ENCODE results near the gene OGFOD3.

OGFOD3 gene

GRCh38 chr17:82403662-82404660 is 14.4 kb downstream of the OGFOD3 start:
- no peak for DNase-seq

- no peak for DNase-seq
Observed at GRCh38 chr17:82402865-82403264, 15.5 kb downstream of the OGFOD3 start.

GRCh38 chr17:82400830-82401229 is 17.6 kb downstream of the OGFOD3 start:
- DNase-seq = no peak

GRCh38 chr17:82400206-82400605 is 18.2 kb downstream of the OGFOD3 start:
- no peak for DNase-seq

- DNase-seq = no peak
Observed at GRCh38 chr17:82399601-82400101, 18.7 kb downstream of the OGFOD3 start.

GRCh38 chr17:82399041-82399441 is 19.3 kb downstream of the OGFOD3 start:
- no peak for DNase-seq

- DNase-seq = no peak
Observed at GRCh38 chr17:82397449-82398335, 20.7 kb downstream of the OGFOD3 start.

GRCh38 chr17:82396601-82397435 is 21.6 kb downstream of the OGFOD3 start:
- no peak for DNase-seq

GRCh38 chr17:82394278-82394677 is 24.1 kb downstream of the OGFOD3 start:
- no peak for DNase-seq

GRCh38 chr17:82392941-82393340 is 25.4 kb downstream of the OGFOD3 start:
- no peak for DNase-seq

GRCh38 chr17:82392209-82392920 is 26.0 kb downstream of the OGFOD3 start:
- DNase-seq = no peak

- no peak for DNase-seq
Observed at GRCh38 chr17:82391496-82392066, 26.8 kb downstream of the OGFOD3 start.

GRCh38 chr17:82390860-82391435 is 27.4 kb downstream of the OGFOD3 start:
- DNase-seq = no peak

GRCh38 chr17:82390015-82390859 is 28.1 kb downstream of the OGFOD3 start:
- DNase-seq = no peak

GRCh38 chr17:82389379-82389778 is 29.0 kb downstream of the OGFOD3 start:
- no peak for DNase-seq

- no peak for DNase-seq
Observed at GRCh38 chr17:82388922-82389283, 29.5 kb downstream of the OGFOD3 start.

GRCh38 chr17:82388223-82388921 is 30.0 kb downstream of the OGFOD3 start:
- no peak for DNase-seq

- no peak for DNase-seq
Observed at GRCh38 chr17:82387705-82388106, 30.7 kb downstream of the OGFOD3 start.
